ENCODE measurements around the gene TERT.

DNA sequence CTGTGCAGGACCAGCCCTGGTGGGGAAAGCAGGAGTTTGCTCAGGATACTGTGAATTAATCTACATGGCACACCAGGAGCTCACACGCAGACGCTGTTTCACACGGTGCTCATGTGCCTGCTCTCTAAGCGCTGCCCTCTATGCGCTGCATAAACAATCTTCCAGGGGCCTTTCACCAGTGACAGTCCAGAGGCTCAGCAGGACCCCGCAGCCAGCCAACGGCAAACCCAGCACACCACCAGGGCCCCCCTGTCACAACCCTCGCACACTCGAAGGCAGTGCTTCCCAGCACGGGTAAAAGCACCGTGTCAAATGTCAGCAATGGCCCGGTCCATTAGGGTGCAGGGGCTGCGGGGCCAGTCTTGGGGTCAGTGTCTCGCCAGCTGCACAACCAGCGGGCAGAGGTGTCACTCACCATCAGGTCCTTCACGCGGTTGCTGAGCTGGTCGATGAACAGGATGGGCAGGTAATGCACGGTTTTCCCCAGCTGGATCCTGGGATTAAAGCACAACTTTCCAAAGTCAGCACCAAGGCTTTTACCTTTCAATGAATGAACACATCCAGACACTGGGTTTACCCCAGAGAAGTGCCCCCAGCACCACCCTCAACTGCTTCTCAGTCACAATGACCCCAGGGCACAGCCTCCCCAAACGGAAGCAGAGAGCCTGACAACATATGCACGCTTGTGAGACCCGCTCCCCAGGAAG, 42.8 kb upstream of the TERT start:
- no peak for TF ChIP-seq POLR2AphosphoS5 (IDR thresholded peaks at IDR 0.05; ENCODE audit: low read depth, low read length)
- no peak for TF ChIP-seq TAF1 (IDR thresholded peaks at IDR 0.05; ENCODE audit: borderline replicate concordance, low read depth, low read length)
- TF ChIP-seq POLR2A (IDR thresholded peaks at IDR 0.05; ENCODE audit: low read depth, low read length) = no peak
